ENCODE results near the gene FBXO40.

Gene FBXO40

DNA sequence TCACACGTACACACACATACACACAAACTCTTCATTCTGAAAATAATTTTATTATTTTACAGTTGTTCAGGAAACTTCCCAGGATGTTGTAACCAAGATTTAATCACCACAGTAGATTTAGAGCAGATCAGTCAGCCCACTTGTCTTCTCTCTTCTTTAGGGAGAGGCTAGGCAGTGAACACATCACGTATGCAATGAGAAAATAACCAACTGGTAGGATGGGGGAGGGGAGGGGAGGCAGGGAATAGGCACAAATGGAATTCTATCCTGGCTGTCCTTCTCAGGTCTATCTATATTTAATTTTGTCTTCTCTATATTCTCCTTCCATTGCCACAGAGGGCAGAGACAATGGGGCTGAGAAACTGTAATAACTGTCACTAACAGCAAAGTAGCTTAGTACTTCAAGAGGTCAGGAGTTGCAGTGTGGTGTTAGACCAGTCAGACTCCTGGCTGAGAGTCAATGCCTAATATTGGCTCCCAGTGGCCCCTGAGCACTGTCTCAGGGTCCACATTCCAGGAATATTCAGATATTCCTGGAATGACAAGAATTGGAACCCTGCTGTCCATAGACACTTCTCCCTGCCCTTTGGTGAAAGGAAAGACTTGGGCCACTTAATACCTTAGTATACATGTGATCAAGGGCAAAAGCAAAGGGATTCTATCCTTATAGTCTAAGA is 70.1 kb downstream of the FBXO40 start:
- DNase-seq, result no peak

DNA sequence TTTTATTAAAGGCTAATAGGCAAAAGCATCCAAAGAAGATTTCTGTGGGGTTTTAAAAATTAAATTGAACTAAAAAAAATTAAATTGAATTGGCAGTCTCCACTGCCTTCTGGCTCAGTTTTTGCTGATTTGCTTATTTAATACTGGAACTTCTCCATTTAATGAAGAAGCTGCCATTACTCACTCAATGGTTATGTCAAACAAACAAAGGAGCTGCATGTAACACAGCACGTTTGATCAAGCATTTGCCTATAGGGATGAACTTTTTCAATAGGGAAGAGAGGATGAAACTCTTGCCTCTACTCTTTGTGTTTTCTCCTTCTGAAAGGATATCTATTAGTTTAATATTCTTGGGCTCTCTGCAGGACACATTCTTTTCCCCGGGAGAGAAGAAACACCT is 72.3 kb downstream of the FBXO40 start:
- DNase-seq, result no peak

DNA sequence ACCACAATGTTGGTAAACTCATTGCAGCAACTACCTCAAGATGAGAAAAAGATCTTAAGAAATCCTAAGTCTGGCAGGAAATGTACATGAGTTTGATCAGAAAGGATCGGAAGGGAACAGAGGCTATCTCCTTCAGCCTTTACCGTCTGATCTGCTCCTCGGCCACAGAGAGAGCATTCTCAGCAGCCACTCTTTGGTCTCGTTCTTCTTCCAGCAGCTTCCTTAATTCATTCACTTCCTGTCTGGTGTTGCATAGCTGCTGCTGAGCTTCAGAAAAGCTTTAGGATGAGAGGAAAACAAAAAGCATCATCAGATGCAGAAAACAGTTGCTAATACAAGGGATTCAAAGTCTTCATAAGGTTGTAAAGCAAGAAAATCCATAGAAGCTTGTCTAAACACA is 74.2 kb downstream of the FBXO40 start:
- DNase-seq, result no peak

DNA sequence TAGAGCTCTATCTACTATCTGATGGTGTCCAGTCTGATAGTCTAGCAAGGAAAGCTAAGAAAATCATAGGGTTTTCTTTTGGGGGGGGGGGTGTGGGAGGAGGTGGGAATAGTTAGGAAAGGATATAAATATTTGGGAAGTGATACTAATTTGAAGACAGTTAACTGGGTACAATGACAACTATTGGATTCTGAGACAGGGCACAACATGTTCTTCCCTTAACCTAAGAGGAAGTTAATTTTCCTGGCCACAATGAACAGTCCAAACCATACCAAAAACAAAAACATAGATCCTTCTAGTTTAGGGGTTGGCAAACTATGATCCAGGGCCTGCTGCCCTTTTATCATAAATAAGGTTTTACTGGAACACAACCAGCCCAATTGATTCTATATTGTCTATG is 77.5 kb downstream of the FBXO40 start:
- no peak for DNase-seq

DNA sequence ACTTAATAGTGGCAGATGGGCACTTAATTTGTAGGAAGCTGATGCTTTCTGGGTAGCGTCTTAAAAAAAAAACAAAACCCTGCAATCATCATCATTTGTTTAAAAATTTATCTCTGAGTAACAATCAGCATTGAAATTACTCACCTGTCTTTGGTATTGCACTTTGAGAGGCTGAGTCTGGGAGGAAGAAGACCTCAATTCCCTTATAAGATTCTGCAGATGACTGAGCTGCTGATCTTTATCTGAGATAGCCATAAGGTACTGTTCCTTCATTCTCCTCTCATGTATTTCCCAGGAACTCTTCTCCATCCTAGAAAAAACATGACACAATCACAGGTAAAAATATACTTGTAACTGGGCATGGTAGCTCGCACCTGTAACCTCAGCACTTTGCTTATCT is 84.0 kb downstream of the FBXO40 start:
- no peak for DNase-seq
